B cell (primary cell): Measurements from ENCODE around the gene CCDC152. TPM values are rescaled to one million over a fixed set of nuclear protein-coding genes. Genes with fewer than 3 reads are reported as not detected.

Source experiments
- ATAC-seq: fragments of 200-7000 bp; cut with Tn5 transposase; one replicate; pipeline ENCODE4 v1.10.0; 2021; ENCODE audit warnings: low read depth, mild to moderate bottlenecking, moderate number of reproducible peaks, moderate library complexity
- CTCF ChIA-PET: fragments of 350-600 bp; sonication (Branson Sonifier 250); formaldehyde crosslinking; loops from one replicate; lab custom pipeline; 2021; ENCODE audit warnings: antibody characterized with exemption, inconsistent platforms; lab: Charles Lee
- POLR2A ChIA-PET: fragments of 350-600 bp; sonication (Branson Sonifier 250); formaldehyde crosslinking; loops from one replicate; lab custom pipeline; 2021; ENCODE audit warnings: antibody characterized with exemption; lab: Charles Lee
- DNase-seq: peaks from one replicate; pipeline ENCODE4 v3.0.0; 2013
- H2AFZ ChIP-seq: 2 replicates; pipeline ENCODE4 v1.6.1; 2012; ENCODE audit warnings: mild to moderate bottlenecking, low read depth, low read length; ENCODE audit not compliant: insufficient read depth, poor library complexity, severe bottlenecking
- H3K27ac ChIP-seq, 2 donors: 1 replicate in 1 of 2; 2 replicates in 1 of 2; pipeline ENCODE4 v1.5.1; 2012 to 2013; ENCODE audit warnings: low read length in 2 of 2, mild to moderate bottlenecking in 2 of 2, moderate library complexity in 1 of 2
- H3K27me3 ChIP-seq, 4 experiments: fragments of 200-600 bp in 1 of 4; sonication (generic) in 1 of 4; replicated peaks in 1 of 4; 1 replicate in 2 of 4; 2 replicates in 2 of 4; pipeline versions ENCODE4 v1.6.1 to v1.7.0; 2013 to 2016; ENCODE audit warnings: low read length in 3 of 4, mild to moderate bottlenecking in 2 of 4, mixed read lengths in 1 of 4, moderate library complexity in 1 of 4; ENCODE audit not compliant: insufficient read depth in 4 of 4, control insufficient read depth in 3 of 4; ENCODE audit errors: control extremely low read depth in 1 of 4
- H3K36me3 ChIP-seq, 2 experiments: replicated peaks in 1 of 2; 1 replicate in 1 of 2; 2 replicates in 1 of 2; pipeline versions ENCODE4 v1.6.1 to v1.7.1; 2013; ENCODE audit warnings: low read length in 1 of 2; ENCODE audit not compliant: insufficient read depth in 2 of 2, control insufficient read depth in 1 of 2; ENCODE audit errors: control extremely low read depth in 1 of 2, extremely low read depth in 1 of 2
- H3K4me1 ChIP-seq, 2 donors: fragments of 200-600 bp in 1 of 2; sonication (generic) in 1 of 2; 1 replicate in 1 of 2; 2 replicates in 1 of 2; pipeline versions ENCODE4 v1.5.1 to v1.6.1; 2013 to 2017; ENCODE audit warnings: low read length in 2 of 2; ENCODE audit not compliant: control insufficient read depth in 2 of 2, insufficient read depth in 2 of 2
- H3K4me2 ChIP-seq: replicated peaks from 2 replicates; pipeline ENCODE3; 2012; ENCODE audit warnings: mild to moderate bottlenecking, low read depth, low read length; ENCODE audit not compliant: poor library complexity, severe bottlenecking
- H3K4me3 ChIP-seq, 5 experiments: fragments of 200-600 bp in 1 of 5; sonication (generic) in 1 of 5; 1 replicate in 3 of 5; 2 replicates in 2 of 5; pipeline versions ENCODE4 v1.5.1 to v1.7.0; 2011 to 2016; ENCODE audit warnings: low read length in 4 of 5, mild to moderate bottlenecking in 4 of 5, low read depth in 2 of 5, control low read depth in 1 of 5, moderate library complexity in 1 of 5; ENCODE audit not compliant: insufficient read depth in 1 of 5; ENCODE audit errors: control extremely low read depth in 1 of 5, extremely low read depth in 1 of 5
- H3K79me2 ChIP-seq: fragments of 200-600 bp; sonication (generic); one replicate; pipeline ENCODE4 v1.6.0; 2016; ENCODE audit warnings: low read length; ENCODE audit not compliant: control insufficient read depth, insufficient read depth
- H3K9ac ChIP-seq: fragments of 200-600 bp; sonication (generic); 2 replicates; pipeline ENCODE4 v1.6.1; 2017; ENCODE audit warnings: mild to moderate bottlenecking, low read length, moderate library complexity
- H3K9me3 ChIP-seq, 3 donors: one replicate each; pipeline versions ENCODE4 v1.6.1 to v1.7.1; 2013; ENCODE audit warnings: low read length in 2 of 3; ENCODE audit not compliant: control insufficient read depth in 2 of 3, insufficient read depth in 1 of 3; ENCODE audit errors: control extremely low read depth in 1 of 3
- H4K20me1 ChIP-seq: 2 replicates; pipeline ENCODE4 v1.6.0; 2012; ENCODE audit warnings: mild to moderate bottlenecking, low read length; ENCODE audit not compliant: insufficient read depth, control insufficient read depth, poor library complexity, severe bottlenecking
- H3K27ac Mint-ChIP-seq: one replicate; pipeline ENCODE4 v1.8.0; 2021; ENCODE audit warnings: mixed read lengths
- H3K27me3 Mint-ChIP-seq: one replicate; pipeline ENCODE4 v1.8.0; 2021; ENCODE audit warnings: mixed read lengths
- H3K4me1 Mint-ChIP-seq: one replicate; pipeline ENCODE4 v1.8.0; 2021; ENCODE audit warnings: mixed read lengths
- H3K4me3 Mint-ChIP-seq: one replicate; pipeline ENCODE4 v1.8.0; 2021; ENCODE audit warnings: mixed read lengths
- H3K9me3 Mint-ChIP-seq: one replicate; pipeline ENCODE4 v1.8.0; 2022; ENCODE audit warnings: mixed read lengths; ENCODE audit not compliant: insufficient read depth
- EZH2 ChIP-seq: IDR thresholded peaks from 2 replicates; pipeline ENCODE4 v1.6.1; 2012; ENCODE audit warnings: borderline replicate concordance, low read depth, mild to moderate bottlenecking, moderate library complexity, low read length; ENCODE audit not compliant: insufficient read depth, poor library complexity, severe bottlenecking
- WGBS: methylation state at CpG from one replicate; pipeline ENCODE4 v1.1.5; 2013; ENCODE audit warnings: missing lambda C conversion rate; ENCODE audit not compliant: insufficient coverage; 5-methylcytosine and 5-hydroxymethylcytosine counted together
- intact Hi-C: fragments of 100-400 bp; cut with micrococcal nuclease; formaldehyde crosslinking; loops from one replicate; pipeline ENCODE4 v1.10.0; 2022
- polyA plus RNA-seq: library from polyadenylated mRNA; depleted of rRNA; stranded (reverse); fragments of >200 nt; gene quantifications from 2 replicates; pipeline ENCODE4 v1.2.3, GENCODE V29; 2012
- total RNA-seq, 2 donors: library from RNA; stranded (reverse); fragments of 120-200 nt in 1 of 2; gene quantifications; 1 replicate in 1 of 2; 2 replicates in 1 of 2; pipeline versions ENCODE4 v1.2.3 to v1.2.4, GENCODE V29; 2013 to 2022
- TF ChIP-seq, protein P1 (sequence below): fragments of 200-600 bp; IDR thresholded peaks from one replicate; pipeline ENCODE4 v1.8.0; 2022; ENCODE audit warnings: antibody characterized with exemption, mild to moderate bottlenecking

Gene CCDC152
- total and polyA plus RNA-seq, 2 donors (not counting 1 experiment from before 2014, with no cell fraction given), result 1.0 to 4.8 TPM

DNA sequence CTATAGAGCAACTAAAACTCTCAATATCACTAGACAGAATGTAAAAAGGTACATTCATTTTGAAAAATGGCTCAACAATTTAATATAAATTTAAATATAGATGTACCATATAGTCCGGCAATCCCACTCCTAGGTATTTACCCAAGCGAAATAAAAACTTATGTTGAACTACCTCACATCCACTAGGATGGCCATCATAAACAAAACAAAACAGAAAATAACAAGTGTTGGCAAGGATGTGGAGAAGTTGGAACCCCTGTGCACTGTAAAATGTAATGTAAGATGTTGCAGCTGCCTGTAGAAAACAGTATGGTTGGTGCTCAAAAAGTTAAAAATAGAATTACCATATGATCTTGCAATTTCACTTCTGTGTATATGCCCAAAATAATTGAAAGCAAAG, 91.9 kb downstream of the CCDC152 start:
- Histone ChIP-seq H3K36me3 (no peaks in the 10 kb centered on the region), H2AFZ (no peak overlapping the region), H3K4me3 (no peak overlapping the region), H3K4me1 (no peaks in the 10 kb centered on the region), H4K20me1 (no peaks in the 10 kb centered on the region), H3K4me2 (no peak overlapping the region), H3K27ac (no peak overlapping the region), H3K9ac (no peak overlapping the region), H3K27me3 (no peaks in the 10 kb centered on the region), H3K9me3 (no peaks in the 10 kb centered on the region), H3K79me2 (no peaks in the 10 kb centered on the region)
- intact Hi-C loops, result no loop called here
- TF ChIP-seq, protein P1, sequence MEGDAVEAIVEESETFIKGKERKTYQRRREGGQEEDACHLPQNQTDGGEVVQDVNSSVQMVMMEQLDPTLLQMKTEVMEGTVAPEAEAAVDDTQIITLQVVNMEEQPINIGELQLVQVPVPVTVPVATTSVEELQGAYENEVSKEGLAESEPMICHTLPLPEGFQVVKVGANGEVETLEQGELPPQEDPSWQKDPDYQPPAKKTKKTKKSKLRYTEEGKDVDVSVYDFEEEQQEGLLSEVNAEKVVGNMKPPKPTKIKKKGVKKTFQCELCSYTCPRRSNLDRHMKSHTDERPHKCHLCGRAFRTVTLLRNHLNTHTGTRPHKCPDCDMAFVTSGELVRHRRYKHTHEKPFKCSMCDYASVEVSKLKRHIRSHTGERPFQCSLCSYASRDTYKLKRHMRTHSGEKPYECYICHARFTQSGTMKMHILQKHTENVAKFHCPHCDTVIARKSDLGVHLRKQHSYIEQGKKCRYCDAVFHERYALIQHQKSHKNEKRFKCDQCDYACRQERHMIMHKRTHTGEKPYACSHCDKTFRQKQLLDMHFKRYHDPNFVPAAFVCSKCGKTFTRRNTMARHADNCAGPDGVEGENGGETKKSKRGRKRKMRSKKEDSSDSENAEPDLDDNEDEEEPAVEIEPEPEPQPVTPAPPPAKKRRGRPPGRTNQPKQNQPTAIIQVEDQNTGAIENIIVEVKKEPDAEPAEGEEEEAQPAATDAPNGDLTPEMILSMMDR, result no peak
- no peak for TF ChIP-seq EZH2
- ChIA-PET CTCF (no interaction called here), POLR2A (no interaction called here)
- H3K4me1 Mint-ChIP-seq, result no peaks in the 10 kb centered on the region
- no peak overlapping the region for H3K27ac Mint-ChIP-seq
- no CpG with 5 or more reads among the region's 2 CpGs for WGBS
- no peak for ATAC-seq
- H3K4me3 Mint-ChIP-seq, result no peak overlapping the region
- H3K27me3 Mint-ChIP-seq, result peaks cover 10% of the 10 kb centered on the region
- DNase-seq, result no peak
- no peaks in the 10 kb centered on the region for H3K9me3 Mint-ChIP-seq

DNA sequence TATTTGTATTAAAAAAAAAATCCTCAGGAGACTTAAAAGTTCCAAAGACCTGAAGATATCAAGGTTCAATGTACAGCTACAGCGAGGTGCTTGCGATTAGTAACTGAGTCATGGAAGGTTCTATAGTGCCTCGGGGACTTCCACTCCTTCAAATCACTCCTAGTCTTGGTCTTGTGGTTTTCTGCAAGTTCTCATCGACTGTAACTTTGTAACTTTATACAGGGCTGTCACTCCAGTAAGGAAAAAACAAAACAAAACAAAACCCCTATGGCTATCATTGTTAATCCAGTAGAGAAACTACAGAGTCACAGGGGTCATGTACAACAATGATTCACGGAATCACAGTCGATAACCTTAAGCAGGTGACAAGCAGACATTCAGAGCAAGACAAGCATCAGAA, 94.9 kb downstream of the CCDC152 start:
- Mint-ChIP-seq H3K4me3 (no peak overlapping the region), H3K27ac (no peak overlapping the region), H3K4me1 (no peaks in the 10 kb centered on the region), H3K9me3 (no peaks in the 10 kb centered on the region), H3K27me3 (peaks cover 10% of the 10 kb centered on the region)
- Histone ChIP-seq H3K9me3 (no peaks in the 10 kb centered on the region), H3K36me3 (no peaks in the 10 kb centered on the region), H3K27me3 (no peaks in the 10 kb centered on the region), H3K4me2 (no peak overlapping the region), H3K9ac (no peak overlapping the region), H4K20me1 (no peaks in the 10 kb centered on the region), H3K4me3 (no peak overlapping the region), H2AFZ (no peak overlapping the region), H3K4me1 (no peaks in the 10 kb centered on the region), H3K27ac (no peak overlapping the region), H3K79me2 (no peaks in the 10 kb centered on the region)
- POLR2A ChIA-PET, result no interaction called here
- WGBS, result 71% methylated on average over 2 of the region's 6 CpGs
- TF ChIP-seq, protein P1, result no peak
- no peak for TF ChIP-seq EZH2
- ATAC-seq (no peak), DNase-seq (no peak)
- intact Hi-C loops, result no loop called here
- CTCF ChIA-PET, result no interaction called here

Other genes starting within 250 kb of the CCDC152 start
- gene SELENOP, start 55.1 kb downstream of the CCDC152 start, total RNA-seq, result 0.12 TPM in 1 of 2 replicates, not detected in the other
- gene SELENOP, start 55.1 kb downstream of the CCDC152 start, polyA plus RNA-seq, result not detected in 2 replicates